ENCODE results near the gene TRMT112. TPM values are rescaled to one million over a fixed set of nuclear protein-coding genes. Genes with fewer than 3 reads are reported as not detected.

The TRMT112 gene
- total and polyA plus RNA-seq, 4 donors, result 52.5 to 137 (median 131) TPM

DNA sequence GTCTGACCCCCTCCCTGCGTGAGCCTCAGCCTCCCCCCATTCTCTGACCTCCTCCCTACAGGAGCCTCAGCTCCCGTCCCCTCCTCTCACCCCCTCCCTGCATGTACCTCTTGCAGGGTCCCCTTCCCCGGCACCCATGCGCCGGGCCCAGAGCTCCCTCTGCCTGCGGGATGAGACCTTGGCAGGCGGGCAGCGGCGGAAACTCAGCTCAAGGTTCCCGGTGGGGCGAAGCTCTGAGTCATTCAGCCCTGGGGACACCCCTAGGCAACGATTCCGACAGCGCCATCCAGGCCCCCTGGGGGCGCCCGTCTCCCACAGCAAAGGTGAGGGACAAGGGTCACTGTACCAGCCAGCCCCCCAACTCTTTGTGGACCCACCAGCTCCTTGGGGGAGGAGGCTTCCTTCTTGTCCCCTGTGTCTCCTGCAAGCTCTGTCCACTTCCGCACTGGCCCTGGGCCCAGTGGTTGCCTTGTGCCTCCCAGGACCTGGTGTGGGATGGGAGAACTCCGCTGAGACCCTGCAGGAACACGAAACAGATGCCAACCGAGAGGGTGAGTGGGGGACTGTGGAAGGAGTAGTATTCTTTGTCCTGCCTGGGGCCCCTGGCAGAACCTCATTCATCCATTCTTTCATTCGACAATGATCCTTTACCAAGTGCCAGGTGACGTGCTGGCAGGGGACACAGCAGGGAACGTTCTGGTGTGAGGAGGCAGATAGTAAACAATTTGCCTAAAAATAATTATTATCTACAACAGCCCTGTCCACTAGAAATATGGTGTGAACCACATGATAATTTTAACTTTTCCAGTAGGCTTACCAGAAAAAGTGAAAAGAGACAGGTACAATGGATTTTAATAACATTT, 38.0 kb upstream of the TRMT112 start (continued):
- TF ChIP-seq, protein P1, sequence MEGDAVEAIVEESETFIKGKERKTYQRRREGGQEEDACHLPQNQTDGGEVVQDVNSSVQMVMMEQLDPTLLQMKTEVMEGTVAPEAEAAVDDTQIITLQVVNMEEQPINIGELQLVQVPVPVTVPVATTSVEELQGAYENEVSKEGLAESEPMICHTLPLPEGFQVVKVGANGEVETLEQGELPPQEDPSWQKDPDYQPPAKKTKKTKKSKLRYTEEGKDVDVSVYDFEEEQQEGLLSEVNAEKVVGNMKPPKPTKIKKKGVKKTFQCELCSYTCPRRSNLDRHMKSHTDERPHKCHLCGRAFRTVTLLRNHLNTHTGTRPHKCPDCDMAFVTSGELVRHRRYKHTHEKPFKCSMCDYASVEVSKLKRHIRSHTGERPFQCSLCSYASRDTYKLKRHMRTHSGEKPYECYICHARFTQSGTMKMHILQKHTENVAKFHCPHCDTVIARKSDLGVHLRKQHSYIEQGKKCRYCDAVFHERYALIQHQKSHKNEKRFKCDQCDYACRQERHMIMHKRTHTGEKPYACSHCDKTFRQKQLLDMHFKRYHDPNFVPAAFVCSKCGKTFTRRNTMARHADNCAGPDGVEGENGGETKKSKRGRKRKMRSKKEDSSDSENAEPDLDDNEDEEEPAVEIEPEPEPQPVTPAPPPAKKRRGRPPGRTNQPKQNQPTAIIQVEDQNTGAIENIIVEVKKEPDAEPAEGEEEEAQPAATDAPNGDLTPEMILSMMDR (IDR thresholded peaks at IDR 0.05; ENCODE audit: low read depth, low read length, missing input control), result peak; percentile 59
- TF ChIP-seq EGR1 (IDR thresholded peaks at IDR 0.05; ENCODE audit: low read depth in 2 of 2), result no peak
- TF ChIP-seq, protein P2, sequence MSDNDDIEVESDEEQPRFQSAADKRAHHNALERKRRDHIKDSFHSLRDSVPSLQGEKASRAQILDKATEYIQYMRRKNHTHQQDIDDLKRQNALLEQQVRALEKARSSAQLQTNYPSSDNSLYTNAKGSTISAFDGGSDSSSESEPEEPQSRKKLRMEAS (IDR thresholded peaks at IDR 0.05), result no peak

DNA sequence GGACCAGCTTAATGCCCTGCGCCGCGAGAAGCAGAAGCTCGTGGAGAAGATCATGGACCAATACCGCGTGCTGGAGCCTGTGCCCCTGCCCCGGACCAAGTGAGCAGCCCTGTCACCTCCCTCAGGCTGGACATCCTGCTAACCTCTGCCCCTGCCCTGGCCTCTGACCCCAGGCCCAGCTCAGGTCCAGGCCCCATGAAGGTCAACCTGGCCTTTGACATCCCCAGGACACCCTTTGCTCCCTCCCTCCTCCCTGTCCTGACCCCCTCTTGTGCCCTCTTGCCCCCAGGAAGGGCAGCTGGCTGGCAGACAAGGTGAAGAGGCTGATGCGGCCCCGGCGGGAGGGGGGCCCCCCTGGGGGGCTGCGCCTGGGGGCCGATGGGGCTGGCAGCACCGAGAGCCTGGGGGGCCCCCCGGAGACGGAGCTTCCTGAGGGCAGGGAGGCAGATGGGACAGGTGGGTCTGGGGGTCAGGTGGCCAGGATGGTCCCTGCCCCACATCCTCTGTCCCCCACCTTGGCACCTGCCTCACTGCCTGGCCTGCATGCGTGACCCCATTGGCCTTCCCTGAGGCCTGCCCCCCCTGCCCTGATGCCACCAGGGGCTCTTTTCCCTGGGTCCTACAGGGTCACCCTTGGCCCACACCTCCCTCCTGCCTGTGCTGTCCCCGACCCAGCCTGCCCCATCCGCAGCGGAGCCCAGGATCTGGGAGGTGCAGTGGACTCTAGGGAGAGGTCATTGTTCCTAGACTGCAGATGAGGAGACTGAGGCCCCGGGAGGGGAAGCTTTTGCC, 36.6 kb upstream of the TRMT112 start:
- no peaks in the 10 kb centered on the region for H3K36me3 ChIP-seq (ENCODE audit: control insufficient read depth in 4 of 4, insufficient read depth in 3 of 4, low read depth in 1 of 4, low read length in 3 of 4)
- H3K9ac ChIP-seq (ENCODE audit: low read depth in 1 of 2, low read length in 2 of 2), result no peak overlapping the region
- no peak for DNase-seq (ENCODE audit: low spot score)
- no peaks in the 10 kb centered on the region for H3K27me3 ChIP-seq (ENCODE audit: control insufficient read depth in 4 of 4, insufficient read depth in 4 of 4, low read length in 3 of 4)
- peaks cover 4 to 26% (median 18%) of the 10 kb centered on the region in 4 donors for H3K4me1 ChIP-seq (ENCODE audit: control insufficient read depth in 4 of 4, insufficient read depth in 4 of 4, low read length in 3 of 4)
- TF ChIP-seq GABPA (IDR thresholded peaks at IDR 0.05 in 1 of 2, conservative IDR thresholded peaks at IDR 0.05 in 1 of 2), result no peak
- TF ChIP-seq, protein P2 (IDR thresholded peaks at IDR 0.05), result no peak
- TF ChIP-seq RXRA (IDR thresholded peaks at IDR 0.05), result peak in 1 of 2 donors; percentile 65
- TF ChIP-seq YY1 (IDR thresholded peaks at IDR 0.05), result no peak
- peak; percentile 58 to 70 for TF ChIP-seq HNF4A (conservative IDR thresholded peaks at IDR 0.05)
- TF ChIP-seq, protein P1 (IDR thresholded peaks at IDR 0.05; ENCODE audit: low read depth, low read length, missing input control), result no peak
- TF ChIP-seq, protein P3, sequence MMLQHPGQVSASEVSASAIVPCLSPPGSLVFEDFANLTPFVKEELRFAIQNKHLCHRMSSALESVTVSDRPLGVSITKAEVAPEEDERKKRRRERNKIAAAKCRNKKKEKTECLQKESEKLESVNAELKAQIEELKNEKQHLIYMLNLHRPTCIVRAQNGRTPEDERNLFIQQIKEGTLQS (IDR thresholded peaks at IDR 0.05), result no peak
- TF ChIP-seq FOXA2 (IDR thresholded peaks at IDR 0.05), result no peak
- TF ChIP-seq NR2F2 (IDR thresholded peaks at IDR 0.05), result peak; percentile 64
- TF ChIP-seq HNF4G (IDR thresholded peaks at IDR 0.05), result no peak
- TF ChIP-seq EGR1 (IDR thresholded peaks at IDR 0.05; ENCODE audit: low read depth in 2 of 2), result no peak
- no peak for TF ChIP-seq JUND (IDR thresholded peaks at IDR 0.05)
- TF ChIP-seq, protein P4, sequence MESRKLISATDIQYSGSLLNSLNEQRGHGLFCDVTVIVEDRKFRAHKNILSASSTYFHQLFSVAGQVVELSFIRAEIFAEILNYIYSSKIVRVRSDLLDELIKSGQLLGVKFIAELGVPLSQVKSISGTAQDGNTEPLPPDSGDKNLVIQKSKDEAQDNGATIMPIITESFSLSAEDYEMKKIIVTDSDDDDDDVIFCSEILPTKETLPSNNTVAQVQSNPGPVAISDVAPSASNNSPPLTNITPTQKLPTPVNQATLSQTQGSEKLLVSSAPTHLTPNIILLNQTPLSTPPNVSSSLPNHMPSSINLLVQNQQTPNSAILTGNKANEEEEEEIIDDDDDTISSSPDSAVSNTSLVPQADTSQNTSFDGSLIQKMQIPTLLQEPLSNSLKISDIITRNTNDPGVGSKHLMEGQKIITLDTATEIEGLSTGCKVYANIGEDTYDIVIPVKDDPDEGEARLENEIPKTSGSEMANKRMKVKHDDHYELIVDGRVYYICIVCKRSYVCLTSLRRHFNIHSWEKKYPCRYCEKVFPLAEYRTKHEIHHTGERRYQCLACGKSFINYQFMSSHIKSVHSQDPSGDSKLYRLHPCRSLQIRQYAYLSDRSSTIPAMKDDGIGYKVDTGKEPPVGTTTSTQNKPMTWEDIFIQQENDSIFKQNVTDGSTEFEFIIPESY (IDR thresholded peaks at IDR 0.05), result no peak
- no peak for TF ChIP-seq FOXA1 (IDR thresholded peaks at IDR 0.05)
- TF ChIP-seq, protein P5, sequence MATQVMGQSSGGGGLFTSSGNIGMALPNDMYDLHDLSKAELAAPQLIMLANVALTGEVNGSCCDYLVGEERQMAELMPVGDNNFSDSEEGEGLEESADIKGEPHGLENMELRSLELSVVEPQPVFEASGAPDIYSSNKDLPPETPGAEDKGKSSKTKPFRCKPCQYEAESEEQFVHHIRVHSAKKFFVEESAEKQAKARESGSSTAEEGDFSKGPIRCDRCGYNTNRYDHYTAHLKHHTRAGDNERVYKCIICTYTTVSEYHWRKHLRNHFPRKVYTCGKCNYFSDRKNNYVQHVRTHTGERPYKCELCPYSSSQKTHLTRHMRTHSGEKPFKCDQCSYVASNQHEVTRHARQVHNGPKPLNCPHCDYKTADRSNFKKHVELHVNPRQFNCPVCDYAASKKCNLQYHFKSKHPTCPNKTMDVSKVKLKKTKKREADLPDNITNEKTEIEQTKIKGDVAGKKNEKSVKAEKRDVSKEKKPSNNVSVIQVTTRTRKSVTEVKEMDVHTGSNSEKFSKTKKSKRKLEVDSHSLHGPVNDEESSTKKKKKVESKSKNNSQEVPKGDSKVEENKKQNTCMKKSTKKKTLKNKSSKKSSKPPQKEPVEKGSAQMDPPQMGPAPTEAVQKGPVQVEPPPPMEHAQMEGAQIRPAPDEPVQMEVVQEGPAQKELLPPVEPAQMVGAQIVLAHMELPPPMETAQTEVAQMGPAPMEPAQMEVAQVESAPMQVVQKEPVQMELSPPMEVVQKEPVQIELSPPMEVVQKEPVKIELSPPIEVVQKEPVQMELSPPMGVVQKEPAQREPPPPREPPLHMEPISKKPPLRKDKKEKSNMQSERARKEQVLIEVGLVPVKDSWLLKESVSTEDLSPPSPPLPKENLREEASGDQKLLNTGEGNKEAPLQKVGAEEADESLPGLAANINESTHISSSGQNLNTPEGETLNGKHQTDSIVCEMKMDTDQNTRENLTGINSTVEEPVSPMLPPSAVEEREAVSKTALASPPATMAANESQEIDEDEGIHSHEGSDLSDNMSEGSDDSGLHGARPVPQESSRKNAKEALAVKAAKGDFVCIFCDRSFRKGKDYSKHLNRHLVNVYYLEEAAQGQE (IDR thresholded peaks at IDR 0.05), result no peak
- no peak overlapping the region for H3K27ac ChIP-seq (ENCODE audit: low read depth in 1 of 2, low read length in 2 of 2)
- WGBS, result 67% methylated on average over 20 of the region's 20 CpGs
- no peaks in the 10 kb centered on the region for H3K9me3 ChIP-seq (ENCODE audit: control insufficient read depth in 4 of 4, low read length in 3 of 4)
- no peak overlapping the region for H3K4me3 ChIP-seq (ENCODE audit: low read depth in 1 of 3, low read length in 3 of 3)

Data from liver (tissue), 9 donors.